AML-193 (cell line): ENCODE data around the gene EPHA6.
"Not testable (repeated sequence)": the region's sequence is repeated elsewhere in the genome, so short reads cannot be mapped to it uniquely, and the experiment has no call there.

Experiments used
- DNase-seq, 2 experiments: peaks; one replicate each; lab custom pipeline; 2025; lab: John Stamatoyannopoulos, UW

Gene EPHA6

GRCh38 chr3:97025612-97026011 lies 211.2 kb downstream of the EPHA6 start:
- DNase-seq = not testable (repeated sequence)

GRCh38 chr3:97029972-97030371 lies 215.6 kb downstream of the EPHA6 start:
- no peak for DNase-seq

GRCh38 chr3:97037294-97037943 lies 223.0 kb downstream of the EPHA6 start:
- DNase-seq = no peak

- no peak for DNase-seq
These were observed 229.0 kb downstream of the EPHA6 start for GRCh38 chr3:97043411-97043810.

- no peak for DNase-seq
These were observed 243.0 kb downstream of the EPHA6 start for GRCh38 chr3:97057365-97057764.

- no peak for DNase-seq
These were observed 244.8 kb downstream of the EPHA6 start for GRCh38 chr3:97059168-97059567.

GRCh38 chr3:97066531-97066930 lies 252.1 kb downstream of the EPHA6 start:
- no peak for DNase-seq

- no peak for DNase-seq
These were observed 255.9 kb downstream of the EPHA6 start for GRCh38 chr3:97070302-97070701.

- no peak for DNase-seq
These were observed 260.2 kb downstream of the EPHA6 start for GRCh38 chr3:97074546-97074945.

- DNase-seq = no peak
These were observed 262.3 kb downstream of the EPHA6 start for GRCh38 chr3:97076673-97077072.

GRCh38 chr3:97089621-97090020 lies 275.2 kb downstream of the EPHA6 start:
- no peak for DNase-seq

- no peak for DNase-seq
These were observed 288.2 kb downstream of the EPHA6 start for GRCh38 chr3:97102641-97103040.

GRCh38 chr3:97105989-97106651 lies 291.7 kb downstream of the EPHA6 start:
- no peak for DNase-seq

GRCh38 chr3:97106652-97106989 lies 292.2 kb downstream of the EPHA6 start:
- DNase-seq = no peak

GRCh38 chr3:97108136-97108535 lies 293.7 kb downstream of the EPHA6 start:
- DNase-seq = no peak

GRCh38 chr3:97111244-97111643 lies 296.9 kb downstream of the EPHA6 start:
- no peak for DNase-seq

- DNase-seq = no peak
These were observed 307.0 kb downstream of the EPHA6 start for GRCh38 chr3:97121386-97121785.

- no peak for DNase-seq
These were observed 311.6 kb downstream of the EPHA6 start for GRCh38 chr3:97125902-97126499.

GRCh38 chr3:97131476-97131875 lies 317.1 kb downstream of the EPHA6 start:
- DNase-seq = no peak

- peak; percentile 60 to 72 for DNase-seq
These were observed 324.6 kb downstream of the EPHA6 start for GRCh38 chr3:97138914-97139541.

GRCh38 chr3:97148931-97149330 lies 334.5 kb downstream of the EPHA6 start:
- no peak for DNase-seq

- DNase-seq = no peak
These were observed 346.8 kb downstream of the EPHA6 start for GRCh38 chr3:97161169-97161568.

GRCh38 chr3:97177242-97177641 lies 362.8 kb downstream of the EPHA6 start:
- no peak for DNase-seq
